H1 (cell line): Measurements from ENCODE around the gene CPNE4. TPM values are rescaled to one million over a fixed set of nuclear protein-coding genes. Genes with fewer than 3 reads are reported as not detected.

ENCODE experiments used
- BCL11A ChIP-seq, 2 experiments: IDR thresholded peaks; one replicate each; pipeline ENCODE4 v1.6.1; 2011; ENCODE audit warnings: low read depth in 2 of 2, low read length in 2 of 2, mild to moderate bottlenecking in 2 of 2
- CBX5 ChIP-seq: fragments of 300-800, 300-1000 bp; sonication (generic); IDR thresholded peaks from 2 replicates; pipeline ENCODE4 v1.7.1; 2016; ENCODE audit warnings: antibody characterized with exemption, low read length, low read depth
- CHD7 ChIP-seq: fragments of 300-600 bp; sonication (generic); IDR thresholded peaks from 2 replicates; pipeline ENCODE4 v1.7.1; 2012; ENCODE audit warnings: low read length, moderate library complexity, mild to moderate bottlenecking, inconsistent platforms; ENCODE audit not compliant: insufficient replicate concordance
- FOSL1 ChIP-seq: IDR thresholded peaks from 2 replicates; pipeline ENCODE4 v1.6.1; 2011; ENCODE audit warnings: mild to moderate bottlenecking, low read depth, low read length, moderate library complexity; ENCODE audit not compliant: insufficient read depth
- JUN ChIP-seq: IDR thresholded peaks from 2 replicates; pipeline ENCODE4 v1.6.1; 2011; ENCODE audit warnings: low read depth, mild to moderate bottlenecking, improper control_type of control experiment, low read length
- JUND ChIP-seq: IDR thresholded peaks from 2 replicates; pipeline ENCODE4 v1.6.1; 2011; ENCODE audit warnings: mild to moderate bottlenecking, improper control_type of control experiment, low read length
- KDM1A ChIP-seq: fragments of 200-600, 300-600 bp; sonication (generic); IDR thresholded peaks from 2 replicates; pipeline ENCODE4 v1.7.1; 2016; ENCODE audit warnings: mild to moderate bottlenecking, low read length, borderline replicate concordance
- KDM5A ChIP-seq: fragments of 200-600 bp; IDR thresholded peaks from 2 replicates; pipeline ENCODE4 v1.7.1; 2012; ENCODE audit warnings: mild to moderate bottlenecking, low read length, inconsistent platforms, mixed read lengths
- NANOG ChIP-seq: IDR thresholded peaks from 2 replicates; pipeline ENCODE4 v1.6.1; 2011; ENCODE audit warnings: low read length, low read depth, mild to moderate bottlenecking, inconsistent platforms; ENCODE audit not compliant: insufficient read depth, poor library complexity, severe bottlenecking
- POLR2AphosphoS5 ChIP-seq: IDR thresholded peaks from 2 replicates; pipeline ENCODE4 v1.6.1; 2011; ENCODE audit warnings: low read depth, low read length
- RXRA ChIP-seq: IDR thresholded peaks from 2 replicates; pipeline ENCODE4 v1.6.1; 2011; ENCODE audit warnings: low read depth, mild to moderate bottlenecking, low read length, moderate library complexity; ENCODE audit not compliant: insufficient read depth
- SUZ12 ChIP-seq: fragments of 200-600 bp; sonication (generic); IDR thresholded peaks from 2 replicates; pipeline ENCODE4 v1.6.1; 2012; ENCODE audit warnings: mild to moderate bottlenecking, inconsistent platforms, low read length, moderate library complexity, mixed read lengths
- TEAD4 ChIP-seq: IDR thresholded peaks from 2 replicates; pipeline ENCODE4 v1.6.1; 2012; ENCODE audit warnings: low read depth, low read length, inconsistent platforms, mixed read lengths
- polyA plus RNA-seq, 7 experiments: library from polyadenylated mRNA; depleted of rRNA in 3 of 7; stranded (reverse) in 5 of 7; unstranded in 2 of 7; fragments of >200 nt in 5 of 7; fragments of 200-250 nt in 2 of 7; gene quantifications; 1 replicate in 5 of 7; 2 replicates in 1 of 7; 4 replicates in 1 of 7; pipeline versions ENCODE4 v1.2.1 to v1.2.3, GENCODE V29; 2011 to 2013; ENCODE audit warnings: missing spikeins in 2 of 7, mixed read lengths in 2 of 7
- total RNA-seq: library from RNA; stranded (reverse); fragmentation: NEBNext Ultra II Directional; extraction: Animal tissue kit (Norgen Biotek cat#: 25700); gene quantifications from 2 replicates; pipeline ENCODE4 v1.2.1, GENCODE V29; 2021

CPNE4 gene
- total and polyA plus RNA-seq, 2 of the 8 experiments (the other 6 are each of a cell fraction or from before 2014, with no cell fraction given): 0.82 to 3.8 TPM

- TF ChIP-seq CHD7 (no peak), SUZ12 (no peak), RXRA (no peak), KDM1A (no peak), KDM5A (no peak), NANOG (no peak), JUND (no peak), BCL11A (IDR thresholded peaks at IDR 0.05; ENCODE audit: low read depth in 2 of 2, low read length in 2 of 2) (no peak), FOSL1 (no peak), TEAD4 (no peak), CBX5 (no peak), POLR2AphosphoS5 (no peak), JUN (no peak)
Measured at GRCh38 chr3:132020058-132020457, 14.8 kb downstream of the CPNE4 start (continued).
